GM18526 (cell line): ENCODE data around the gene PRRT1.

ENCODE experiments used
- POLR2A ChIP-seq: IDR thresholded peaks from 3 replicates; pipeline ENCODE4 v1.6.1; 2011; ENCODE audit not compliant: insufficient read length; ENCODE audit errors: extremely low read depth

PRRT1 gene

DNA sequence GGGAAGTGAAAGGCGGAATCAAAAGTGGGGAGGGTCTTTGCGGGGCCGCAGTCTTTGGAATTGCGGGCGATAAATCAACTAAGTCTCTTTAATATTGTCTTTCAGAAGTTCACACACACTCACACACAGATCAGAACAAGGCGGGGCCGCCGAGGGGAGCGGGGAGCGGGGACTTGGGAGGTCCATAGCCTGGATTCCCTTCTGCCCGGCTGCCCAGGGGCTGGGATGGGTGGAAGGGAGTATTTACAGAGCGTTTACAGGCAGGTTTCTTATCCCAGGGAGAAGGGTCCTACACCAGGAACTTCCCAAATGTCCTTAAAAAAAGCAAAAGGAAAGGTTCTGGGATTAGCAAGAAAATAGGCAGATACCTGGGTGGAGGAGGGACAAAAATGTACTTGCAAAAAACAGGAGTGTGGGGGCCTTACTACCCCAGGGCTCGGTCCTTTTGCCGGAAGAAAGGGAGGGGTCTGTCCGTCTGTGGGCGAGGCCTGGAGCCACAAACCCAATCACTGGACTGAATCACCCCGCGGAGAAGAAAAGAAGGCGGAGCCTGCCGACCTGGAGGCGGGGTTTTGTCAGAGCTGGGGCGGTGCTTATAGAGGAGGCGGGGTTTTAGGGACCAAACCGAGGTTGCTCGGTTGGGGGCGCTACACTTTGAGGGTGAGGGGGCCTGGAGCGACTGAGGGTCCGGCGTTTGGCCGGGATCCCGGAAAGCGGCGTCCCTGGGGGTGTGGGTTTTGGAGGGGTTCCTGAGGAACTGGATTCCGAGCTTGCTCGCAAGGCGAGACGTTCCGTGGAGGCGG is 3.2 kb downstream of the PRRT1 start:
- TF ChIP-seq POLR2A: no peak

- TF ChIP-seq POLR2A: no peak
Observed at GRCh38 chr6:32147401-32148132, 4.2 kb downstream of the PRRT1 start.

- TF ChIP-seq POLR2A: no peak
Observed at GRCh38 chr6:32146687-32147086, 5.1 kb downstream of the PRRT1 start.

DNA sequence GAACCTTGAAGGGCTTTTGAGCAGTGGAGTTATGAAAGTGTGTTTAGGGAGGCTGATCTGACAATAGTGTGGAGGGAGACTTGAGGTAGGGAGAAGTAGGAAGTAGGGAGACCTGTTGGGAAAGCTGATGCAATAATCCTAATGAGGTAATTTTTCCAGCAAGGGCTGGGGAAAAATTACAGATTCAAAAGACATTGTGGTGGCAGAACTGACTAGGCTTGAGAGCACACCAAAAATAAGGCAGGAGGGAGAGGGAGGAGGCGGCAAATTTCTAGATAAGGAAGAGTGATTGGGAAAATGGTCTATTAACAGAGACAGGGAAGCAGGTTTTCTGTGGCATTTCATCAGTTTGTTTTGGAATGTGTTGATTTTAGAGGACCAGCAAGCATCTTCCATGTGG is 5.5 kb downstream of the PRRT1 start:
- TF ChIP-seq POLR2A: no peak

DNA sequence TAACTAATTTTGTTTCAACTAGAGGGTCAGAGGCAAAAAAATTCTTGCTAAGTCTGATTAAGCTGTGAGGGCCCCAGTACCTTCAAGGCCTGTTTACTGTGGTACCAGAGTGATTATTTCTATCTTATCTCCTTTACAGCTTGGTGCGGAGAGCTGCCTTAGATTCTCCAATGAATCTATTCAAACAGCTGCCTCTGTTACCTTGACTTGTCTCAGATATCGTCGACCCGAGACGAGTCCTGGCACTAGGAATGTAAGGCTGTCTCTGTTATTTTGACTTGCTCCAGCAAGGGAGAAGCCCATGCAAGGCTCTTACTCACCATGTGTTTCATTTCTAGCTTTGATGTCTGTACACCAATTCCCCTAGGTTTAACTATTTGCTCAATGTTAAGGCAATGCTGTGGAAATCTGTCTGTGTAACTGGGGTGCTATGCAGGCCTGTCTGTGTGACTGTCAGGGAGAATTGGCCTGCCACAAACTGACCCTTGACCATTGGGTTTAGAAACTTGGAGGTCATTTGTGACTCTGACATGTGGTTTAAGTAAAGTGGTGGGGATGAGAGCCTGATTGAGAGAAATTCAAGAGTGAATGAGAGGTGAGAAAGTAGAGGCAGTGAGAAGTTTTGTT is 11.2 kb downstream of the PRRT1 start:
- no peak for TF ChIP-seq POLR2A

DNA sequence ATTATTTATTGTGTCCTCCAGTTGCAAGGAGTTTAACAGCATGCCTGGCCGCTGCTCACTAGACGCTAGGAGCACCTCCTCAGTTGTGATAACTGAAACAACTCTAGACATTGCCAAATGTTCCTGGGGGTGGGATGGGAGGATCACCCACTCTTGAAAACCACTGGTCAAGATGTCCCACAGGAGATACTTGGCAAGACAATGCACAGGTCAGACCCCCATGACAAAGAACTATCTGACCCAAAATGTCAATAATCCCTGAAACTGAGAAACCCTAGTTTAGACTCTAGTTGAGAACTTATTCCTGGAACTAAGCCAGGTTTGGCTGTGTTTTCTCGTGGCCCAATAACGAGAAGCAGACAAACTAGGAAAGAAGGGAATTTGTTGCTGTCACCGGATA is 12.1 kb downstream of the PRRT1 start:
- no peak for TF ChIP-seq POLR2A

- TF ChIP-seq POLR2A: no peak
Observed at GRCh38 chr6:32137454-32137853, 14.3 kb downstream of the PRRT1 start.

GRCh38 chr6:32133786-32134185 is 18.0 kb downstream of the PRRT1 start:
- TF ChIP-seq POLR2A: no peak

DNA sequence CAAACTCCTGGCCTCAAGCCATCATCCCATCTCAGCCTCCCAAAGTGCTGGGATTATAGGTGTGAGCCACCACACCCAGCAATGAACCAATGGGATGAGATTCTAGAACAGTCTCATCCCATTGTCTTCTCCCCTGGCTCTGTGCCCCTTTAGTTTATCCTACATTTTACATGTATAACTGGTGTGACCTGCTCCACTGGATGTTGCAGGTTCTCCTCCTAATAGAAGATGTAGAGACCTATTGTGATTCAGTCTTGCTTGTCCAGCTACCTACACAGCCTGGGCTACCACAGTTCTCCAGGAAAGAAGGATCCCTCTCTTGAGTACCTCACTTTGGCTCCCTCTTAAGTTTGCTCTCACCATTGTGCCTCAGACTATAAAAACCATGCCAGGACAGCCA is 19.6 kb downstream of the PRRT1 start:
- no peak for TF ChIP-seq POLR2A

- no peak for TF ChIP-seq POLR2A
Observed at GRCh38 chr6:32131439-32131948, 20.2 kb downstream of the PRRT1 start.

DNA sequence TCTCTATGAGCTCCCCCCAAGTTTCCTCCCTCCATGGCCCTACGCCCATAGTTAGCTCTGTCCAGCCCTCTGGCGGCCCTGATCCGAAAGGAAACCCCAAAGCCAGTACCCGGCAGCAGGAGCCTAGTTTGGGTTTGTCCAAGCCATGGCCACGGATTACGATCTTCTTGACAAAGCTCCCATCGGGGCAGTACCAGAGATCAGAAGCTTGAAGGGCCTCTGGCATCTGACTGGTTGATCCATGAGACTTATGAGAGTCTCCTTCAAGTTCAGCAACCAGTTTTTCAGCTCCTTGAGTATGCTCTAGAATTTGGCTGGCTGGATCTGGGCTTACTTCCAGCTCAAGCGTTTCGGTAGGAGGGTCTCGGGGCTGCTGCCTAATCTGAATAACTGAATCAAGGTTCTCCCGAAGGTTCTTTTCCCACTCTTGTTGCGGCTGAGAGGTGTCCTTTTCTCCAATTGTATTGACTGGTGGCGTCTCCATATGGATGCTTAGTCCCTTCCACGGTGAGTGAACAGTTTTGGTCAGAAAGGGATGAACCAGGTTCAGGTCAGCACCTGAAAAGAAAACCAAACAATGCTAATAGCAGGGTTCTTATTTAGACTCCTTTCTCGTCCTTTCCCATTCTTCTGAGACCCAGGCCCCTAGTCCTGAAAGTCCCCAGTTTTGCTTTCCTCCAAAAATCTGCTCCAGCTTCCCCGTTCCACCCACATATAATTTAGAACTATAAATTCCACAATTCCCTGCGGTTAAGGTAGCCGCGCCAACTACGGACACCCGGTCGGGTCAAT is 22.2 kb downstream of the PRRT1 start:
- no peak for TF ChIP-seq POLR2A

DNA sequence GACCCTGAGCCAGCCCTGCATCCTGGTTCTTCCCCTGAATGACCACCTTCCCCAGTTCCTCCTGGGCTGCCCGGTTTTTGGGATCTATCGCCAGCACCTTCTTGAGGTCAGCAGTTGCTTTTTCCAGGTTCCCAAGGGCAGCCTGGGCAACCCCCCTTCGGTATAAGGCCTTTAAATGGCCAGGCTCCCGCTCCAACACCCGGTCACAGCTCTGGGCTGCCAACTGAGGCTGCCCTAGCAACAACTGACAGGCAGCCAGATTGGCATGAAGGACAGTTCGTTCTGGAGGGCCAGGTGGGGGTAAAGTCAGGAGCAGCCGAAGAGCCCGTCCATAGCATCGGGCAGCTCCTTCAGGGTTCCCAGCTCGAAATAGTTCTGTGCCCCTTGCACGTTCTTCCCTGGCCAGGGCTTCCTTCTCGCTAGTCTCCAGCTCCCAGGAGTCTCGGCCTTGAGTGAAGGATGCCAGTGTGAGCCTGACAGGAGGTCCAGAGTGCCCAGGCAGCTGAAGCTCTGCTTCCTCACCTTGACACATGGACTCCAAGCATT is 22.9 kb downstream of the PRRT1 start:
- TF ChIP-seq POLR2A: no peak

DNA sequence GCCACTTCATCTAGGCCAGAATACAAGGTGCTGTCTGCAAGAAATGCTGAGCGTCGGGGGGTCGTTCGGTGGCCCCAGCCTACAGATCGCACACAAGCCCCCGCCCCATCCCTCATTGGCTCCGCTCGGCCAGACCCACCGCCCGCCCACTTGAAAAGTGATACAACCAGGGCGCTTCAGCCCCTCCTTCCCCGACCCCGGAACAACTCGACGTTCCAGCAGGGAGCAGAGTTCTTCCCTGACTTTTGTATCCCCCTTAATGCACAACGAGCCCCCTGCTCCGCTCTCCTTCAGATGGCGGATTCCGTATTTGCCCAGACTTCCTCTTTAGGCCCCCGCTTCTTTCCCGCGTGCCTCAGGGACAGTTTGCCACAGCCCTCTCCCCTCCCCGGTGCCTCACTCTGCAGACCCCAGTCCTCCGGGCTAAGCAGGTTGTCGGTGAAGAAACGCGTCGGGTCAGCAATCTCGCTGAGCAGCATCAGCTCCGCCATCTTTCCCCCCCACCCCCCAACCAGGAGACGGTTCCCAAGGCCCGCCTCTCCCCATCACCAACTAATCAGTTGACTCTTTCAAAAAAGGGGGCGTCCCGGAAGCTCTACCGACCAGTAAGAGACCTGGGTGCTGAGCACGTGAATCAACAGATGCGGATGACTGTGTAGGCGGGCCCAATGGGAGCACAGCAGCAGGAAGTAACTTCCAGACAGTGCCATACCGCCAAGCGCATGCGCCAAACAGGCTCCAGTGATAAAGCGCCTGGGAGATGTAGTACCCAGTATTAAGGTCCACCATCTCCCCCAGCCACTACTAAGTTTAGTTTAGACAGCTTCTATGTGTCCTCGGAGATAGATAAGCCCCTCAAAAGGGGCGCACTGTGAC is 23.8 kb downstream of the PRRT1 start, which contains the start of gene ATF6B:
TSS of gene ATF6B (minus strand) at position 530 of the 876 bp plus-strand sequence. CDS start at position 491, 39 bp downstream.
- peak; percentile 84 for TF ChIP-seq POLR2A

GRCh38 chr6:32127409-32127716 is 24.4 kb downstream of the PRRT1 start:
- no peak for TF ChIP-seq POLR2A

DNA sequence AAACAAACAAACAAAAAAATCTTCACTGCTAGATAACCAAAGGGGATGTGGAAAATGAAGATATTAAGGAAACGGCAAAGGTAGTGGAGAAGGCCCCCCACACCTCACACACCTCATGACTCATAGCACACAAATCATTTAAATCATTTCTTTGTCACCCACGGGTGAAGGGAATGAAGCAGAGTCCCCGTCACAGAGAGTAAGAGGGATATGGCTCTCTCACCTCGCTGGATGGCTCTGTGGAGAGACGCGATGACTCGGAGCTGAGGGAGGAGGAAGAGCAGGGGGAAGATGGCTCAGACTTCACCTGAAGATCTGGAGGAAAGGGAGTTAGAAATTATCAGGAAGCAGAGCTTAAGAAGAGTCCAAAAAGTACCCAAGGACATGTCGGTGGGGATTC is 24.9 kb downstream of the PRRT1 start:
- no peak for TF ChIP-seq POLR2A
